ENCODE measurements around the gene SWT1.
"Not testable (repeated sequence)": the region's sequence is repeated elsewhere in the genome, so short reads cannot be mapped to it uniquely, and the experiment has no call there.

- TF ChIP-seq CREB5 (CRISPR knock-in tag; IDR thresholded peaks at IDR 0.05; ENCODE audit: low read depth); ZC3H10 (CRISPR knock-in tag; IDR thresholded peaks at IDR 0.05); PATZ1 (CRISPR knock-in tag; IDR thresholded peaks at IDR 0.05; ENCODE audit: borderline replicate concordance); POU6F1 (CRISPR knock-in tag; IDR thresholded peaks at IDR 0.05; ENCODE audit: borderline replicate concordance, low read depth); ESRRG (CRISPR knock-in tag; IDR thresholded peaks at IDR 0.05): not testable (repeated sequence)
These were observed 100.4 kb downstream of the SWT1 start for GRCh38 chr1:185257116-185257949.

Measured in SK-N-SH treated with all-trans-retinoic acid at 6 μM for 48 hours (cell line).